ENCODE results near the gene OSMR. TPM values are rescaled to one million over a fixed set of nuclear protein-coding genes. Genes with fewer than 3 reads are reported as not detected.

OSMR gene
- total RNA-seq, 3 donors from 2014 or later, result 3.3 to 24.9 (median 13.0) TPM

DNA sequence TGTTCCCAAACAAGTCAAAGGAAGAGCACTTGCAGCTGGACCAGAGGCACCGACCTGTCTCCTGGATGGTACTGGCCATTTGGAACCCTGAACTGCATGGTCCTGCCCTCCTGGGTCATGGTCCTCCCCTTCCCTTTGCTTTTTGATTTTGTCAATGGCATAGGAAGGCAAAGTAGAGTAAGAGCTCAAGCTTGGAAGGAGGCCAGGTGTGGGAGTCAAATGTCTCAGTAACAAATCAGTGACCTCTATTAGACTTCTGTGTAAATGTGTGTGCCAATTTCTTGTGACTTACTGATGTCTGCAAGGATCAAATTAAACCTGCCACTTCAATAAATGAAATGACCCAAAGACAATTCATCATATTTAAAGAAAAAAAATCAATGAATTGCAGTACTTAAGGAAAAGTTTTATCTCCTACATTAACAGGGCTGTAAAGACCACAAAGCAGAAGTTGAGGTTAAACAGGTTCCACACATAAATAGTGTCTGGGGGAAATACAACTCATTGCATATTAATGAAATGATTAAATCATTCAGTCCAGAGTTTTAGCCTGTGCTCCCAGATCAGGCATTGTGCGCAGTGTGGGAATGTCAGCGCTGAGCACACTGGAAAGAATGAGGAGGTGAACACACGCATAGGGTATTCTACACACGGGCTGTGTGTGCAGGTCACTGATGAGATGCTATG, 32.7 kb downstream of the OSMR start:
- ATAC-seq (no peak), DNase-seq (no peak)
- Histone ChIP-seq H3K36me3 (ENCODE audit: low read depth) (no peaks in the 10 kb centered on the region), H3K4me3 (no peak overlapping the region), H3K9me3 (no peaks in the 10 kb centered on the region), H3K4me1 (ENCODE audit: low read depth) (no peaks in the 10 kb centered on the region)
- intact Hi-C loops (cut with DNase I, micrococcal nuclease), result no loop called here
- TF ChIP-seq, protein P1, sequence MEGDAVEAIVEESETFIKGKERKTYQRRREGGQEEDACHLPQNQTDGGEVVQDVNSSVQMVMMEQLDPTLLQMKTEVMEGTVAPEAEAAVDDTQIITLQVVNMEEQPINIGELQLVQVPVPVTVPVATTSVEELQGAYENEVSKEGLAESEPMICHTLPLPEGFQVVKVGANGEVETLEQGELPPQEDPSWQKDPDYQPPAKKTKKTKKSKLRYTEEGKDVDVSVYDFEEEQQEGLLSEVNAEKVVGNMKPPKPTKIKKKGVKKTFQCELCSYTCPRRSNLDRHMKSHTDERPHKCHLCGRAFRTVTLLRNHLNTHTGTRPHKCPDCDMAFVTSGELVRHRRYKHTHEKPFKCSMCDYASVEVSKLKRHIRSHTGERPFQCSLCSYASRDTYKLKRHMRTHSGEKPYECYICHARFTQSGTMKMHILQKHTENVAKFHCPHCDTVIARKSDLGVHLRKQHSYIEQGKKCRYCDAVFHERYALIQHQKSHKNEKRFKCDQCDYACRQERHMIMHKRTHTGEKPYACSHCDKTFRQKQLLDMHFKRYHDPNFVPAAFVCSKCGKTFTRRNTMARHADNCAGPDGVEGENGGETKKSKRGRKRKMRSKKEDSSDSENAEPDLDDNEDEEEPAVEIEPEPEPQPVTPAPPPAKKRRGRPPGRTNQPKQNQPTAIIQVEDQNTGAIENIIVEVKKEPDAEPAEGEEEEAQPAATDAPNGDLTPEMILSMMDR (IDR thresholded peaks at IDR 0.05), result no peak

DNA sequence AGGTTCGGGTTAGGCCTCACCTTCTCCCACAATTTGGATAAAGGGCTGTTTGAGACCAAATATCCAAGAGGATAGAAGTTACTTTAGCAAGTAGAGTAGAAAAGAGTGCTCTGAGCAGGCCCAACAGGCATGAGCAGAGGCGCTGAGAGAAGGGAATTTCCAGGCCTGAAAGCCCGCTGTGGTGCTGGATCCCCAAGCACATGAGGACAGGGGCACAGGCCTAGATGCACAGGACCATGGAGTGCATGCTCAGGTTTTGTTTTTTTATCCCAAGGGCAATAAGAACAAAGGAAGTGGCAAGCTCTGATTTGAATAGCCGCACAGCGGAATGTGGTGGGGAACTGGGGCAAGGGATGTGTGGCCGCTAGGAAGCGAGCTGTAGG, 33.3 kb downstream of the OSMR start:
- no peak for DNase-seq
- no peaks in the 10 kb centered on the region for H3K36me3 ChIP-seq (ENCODE audit: low read depth)

DNA sequence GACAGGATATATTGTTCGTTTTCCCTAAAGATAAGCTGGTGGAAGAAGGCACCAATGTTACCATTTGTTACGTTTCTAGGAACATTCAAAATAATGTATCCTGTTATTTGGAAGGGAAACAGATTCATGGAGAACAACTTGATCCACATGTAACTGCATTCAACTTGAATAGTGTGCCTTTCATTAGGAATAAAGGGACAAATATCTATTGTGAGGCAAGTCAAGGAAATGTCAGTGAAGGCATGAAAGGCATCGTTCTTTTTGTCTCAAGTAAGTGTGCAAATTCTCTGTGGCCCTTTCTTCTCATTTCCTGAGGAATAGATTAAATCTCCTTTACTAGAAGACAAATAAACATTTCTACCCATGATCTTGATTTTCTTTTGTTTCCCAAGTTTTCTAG, 38.0 kb downstream of the OSMR start:
- ATAC-seq (no peak), DNase-seq (no peak)
- Histone ChIP-seq H3K4me1 (ENCODE audit: low read depth) (no peaks in the 10 kb centered on the region), H3K4me3 (no peak overlapping the region), H3K9me3 (no peaks in the 10 kb centered on the region), H3K36me3 (ENCODE audit: low read depth) (no peaks in the 10 kb centered on the region)
- TF ChIP-seq, protein P1 (IDR thresholded peaks at IDR 0.05), result no peak
- intact Hi-C loops (cut with DNase I, micrococcal nuclease), result no loop called here

More for the DNA sequence above, 33.3 kb downstream of the OSMR start:
- ATAC-seq, result no peak
- H3K9me3 ChIP-seq, result no peaks in the 10 kb centered on the region
- H3K4me1 ChIP-seq (ENCODE audit: low read depth), result no peaks in the 10 kb centered on the region
- TF ChIP-seq, protein P1 (IDR thresholded peaks at IDR 0.05), result no peak
- no peak overlapping the region for H3K4me3 ChIP-seq
- intact Hi-C loops (cut with DNase I, micrococcal nuclease), result no loop called here

DNA sequence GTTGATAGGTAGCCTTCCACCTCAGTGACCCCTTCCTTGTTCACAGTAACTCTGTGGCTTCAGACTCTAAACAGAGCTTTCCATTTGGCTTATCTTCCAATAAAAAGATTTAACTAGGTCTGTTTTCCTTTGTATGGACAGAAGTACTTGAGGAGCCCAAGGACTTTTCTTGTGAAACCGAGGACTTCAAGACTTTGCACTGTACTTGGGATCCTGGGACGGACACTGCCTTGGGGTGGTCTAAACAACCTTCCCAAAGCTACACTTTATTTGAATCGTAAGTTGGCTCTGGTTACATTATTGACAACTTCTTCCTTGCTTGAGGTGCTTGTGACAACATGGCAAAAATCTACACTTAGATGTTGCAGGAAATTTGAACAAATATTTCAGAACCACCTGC, 39.4 kb downstream of the OSMR start:
- H3K36me3 ChIP-seq (ENCODE audit: low read depth), result no peaks in the 10 kb centered on the region
- intact Hi-C loops (cut with DNase I, micrococcal nuclease), result no loop called here
- ATAC-seq, result no peak

DNA sequence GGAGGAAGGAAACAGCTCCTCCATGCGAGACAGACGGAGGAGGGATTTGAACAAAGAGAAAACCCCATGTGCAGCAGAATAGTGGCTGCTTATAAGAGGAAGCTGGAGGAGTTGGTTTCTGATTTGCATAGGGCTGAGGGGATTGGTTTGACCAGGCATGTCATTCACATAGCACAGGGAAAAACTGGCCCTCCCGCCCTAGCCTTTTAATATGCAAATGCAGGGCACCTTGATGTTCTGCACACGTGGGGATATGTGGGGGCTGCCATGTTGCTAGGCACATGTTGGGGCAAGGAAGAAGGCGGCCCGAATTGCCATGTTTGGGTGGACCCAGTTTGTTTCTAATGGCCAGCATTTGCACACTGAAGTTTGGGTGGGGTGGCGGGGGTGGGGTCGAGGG, 42.2 kb downstream of the OSMR start:
- H3K36me3 ChIP-seq (ENCODE audit: low read depth), result no peaks in the 10 kb centered on the region
- TF ChIP-seq, protein P1 (IDR thresholded peaks at IDR 0.05), result no peak

More for the DNA sequence above, 39.4 kb downstream of the OSMR start:
- Histone ChIP-seq H3K9me3 (no peaks in the 10 kb centered on the region), H3K4me1 (ENCODE audit: low read depth) (no peaks in the 10 kb centered on the region), H3K4me3 (no peak overlapping the region)
- DNase-seq, result no peak
- TF ChIP-seq, protein P1 (IDR thresholded peaks at IDR 0.05), result no peak

More for the DNA sequence above, 42.2 kb downstream of the OSMR start:
- no peak overlapping the region for H3K4me3 ChIP-seq
- H3K4me1 ChIP-seq (ENCODE audit: low read depth), result no peaks in the 10 kb centered on the region
- ATAC-seq (no peak), DNase-seq (no peak)
- intact Hi-C loops (cut with DNase I, micrococcal nuclease), result no loop called here
- H3K9me3 ChIP-seq, result no peaks in the 10 kb centered on the region
